H1 (cell line): ENCODE measurements around the gene PRKCA.

Source experiments
- EZH2 ChIP-seq: fragments of 200-600 bp; sonication (generic); IDR thresholded peaks from 2 replicates; pipeline ENCODE4 v1.7.1; 2012; ENCODE audit warnings: low read depth, mild to moderate bottlenecking, moderate library complexity, low read length, inconsistent platforms; ENCODE audit not compliant: severe bottlenecking
- JUND ChIP-seq: IDR thresholded peaks from 2 replicates; pipeline ENCODE4 v1.6.1; 2011; ENCODE audit warnings: mild to moderate bottlenecking, improper control_type of control experiment, low read length
- MAX ChIP-seq: IDR thresholded peaks from 2 replicates; pipeline ENCODE4 v1.6.1; 2012; ENCODE audit warnings: inconsistent platforms
- NRF1 ChIP-seq: IDR thresholded peaks from 2 replicates; pipeline ENCODE4 v1.6.1; 2011; ENCODE audit warnings: mild to moderate bottlenecking, low read depth, low read length, improper control_type of control experiment
- POLR2AphosphoS5 ChIP-seq: IDR thresholded peaks from 2 replicates; pipeline ENCODE4 v1.6.1; 2011; ENCODE audit warnings: low read depth, low read length
- SUZ12 ChIP-seq: fragments of 200-600 bp; sonication (generic); IDR thresholded peaks from 2 replicates; pipeline ENCODE4 v1.6.1; 2012; ENCODE audit warnings: mild to moderate bottlenecking, inconsistent platforms, low read length, moderate library complexity, mixed read lengths
- USF2 ChIP-seq: IDR thresholded peaks from 2 replicates; pipeline ENCODE4 v1.6.1; 2011; ENCODE audit warnings: low read length, improper control_type of control experiment
- TF ChIP-seq, protein P1 (sequence below), 3 experiments: IDR thresholded peaks; 1 replicate in 2 of 3; 2 replicates in 1 of 3; pipeline versions ENCODE4 v1.5.1 to v1.6.1; 2011; ENCODE audit warnings: low read length in 3 of 3, mild to moderate bottlenecking in 3 of 3, inconsistent platforms in 2 of 3, low read depth in 1 of 3, moderate library complexity in 1 of 3; ENCODE audit not compliant: insufficient read depth in 1 of 3; ENCODE audit errors: control extremely low read depth in 1 of 3

DNA sequence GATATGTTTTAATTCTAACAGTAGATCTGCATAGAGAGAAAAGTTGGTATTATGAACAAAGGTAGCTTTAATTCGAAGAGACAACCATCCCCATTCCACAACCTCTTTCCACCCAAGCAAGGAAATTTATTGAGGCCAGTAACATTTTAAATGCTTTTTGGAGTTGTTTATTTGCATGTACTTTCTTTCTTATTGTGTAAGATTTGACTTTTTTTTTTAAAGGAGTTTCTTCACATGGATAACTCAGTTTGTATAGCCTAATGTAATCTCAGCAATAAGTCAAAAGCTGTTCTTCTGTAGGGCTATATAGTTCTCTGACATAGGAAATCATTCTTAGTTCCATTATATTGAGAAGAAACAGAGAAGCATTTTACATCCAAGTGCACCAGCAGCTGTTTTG is 163.3 kb downstream of the PRKCA start:
- TF ChIP-seq SUZ12 = no peak
- TF ChIP-seq JUND = no peak
- no peak for TF ChIP-seq POLR2AphosphoS5
- TF ChIP-seq, protein P1, sequence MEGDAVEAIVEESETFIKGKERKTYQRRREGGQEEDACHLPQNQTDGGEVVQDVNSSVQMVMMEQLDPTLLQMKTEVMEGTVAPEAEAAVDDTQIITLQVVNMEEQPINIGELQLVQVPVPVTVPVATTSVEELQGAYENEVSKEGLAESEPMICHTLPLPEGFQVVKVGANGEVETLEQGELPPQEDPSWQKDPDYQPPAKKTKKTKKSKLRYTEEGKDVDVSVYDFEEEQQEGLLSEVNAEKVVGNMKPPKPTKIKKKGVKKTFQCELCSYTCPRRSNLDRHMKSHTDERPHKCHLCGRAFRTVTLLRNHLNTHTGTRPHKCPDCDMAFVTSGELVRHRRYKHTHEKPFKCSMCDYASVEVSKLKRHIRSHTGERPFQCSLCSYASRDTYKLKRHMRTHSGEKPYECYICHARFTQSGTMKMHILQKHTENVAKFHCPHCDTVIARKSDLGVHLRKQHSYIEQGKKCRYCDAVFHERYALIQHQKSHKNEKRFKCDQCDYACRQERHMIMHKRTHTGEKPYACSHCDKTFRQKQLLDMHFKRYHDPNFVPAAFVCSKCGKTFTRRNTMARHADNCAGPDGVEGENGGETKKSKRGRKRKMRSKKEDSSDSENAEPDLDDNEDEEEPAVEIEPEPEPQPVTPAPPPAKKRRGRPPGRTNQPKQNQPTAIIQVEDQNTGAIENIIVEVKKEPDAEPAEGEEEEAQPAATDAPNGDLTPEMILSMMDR (IDR thresholded peaks at IDR 0.05; ENCODE audit: control extremely low read depth in 1 of 3, insufficient read depth in 1 of 3, low read depth in 1 of 3, low read length in 3 of 3) = no peak
- no peak for TF ChIP-seq USF2
- no peak for TF ChIP-seq NRF1
- no peak for TF ChIP-seq MAX
- no peak for TF ChIP-seq EZH2
